OCI-LY3 (cell line): Measurements from ENCODE around the gene SLC26A11.
"Not testable (repeated sequence)": the region's sequence is repeated elsewhere in the genome, so short reads cannot be mapped to it uniquely, and the experiment has no call there.

ENCODE experiments used
- H2AFZ ChIP-seq: fragments of 200-600, 300-600 bp; shearing (Covaris generic); 2 replicates; pipeline ENCODE4 v1.6.0; 2014; ENCODE audit warnings: antibody characterized with exemption, low read depth, low read length
- H3K27ac ChIP-seq: fragments of 200-600, 300-600 bp; sonication (generic); 2 replicates; pipeline ENCODE4 v1.5.1; 2014; ENCODE audit warnings: mild to moderate bottlenecking, low read length, moderate library complexity, mixed read lengths
- H3K27me3 ChIP-seq: fragments of 200-600, 300-600 bp; sonication (generic); 2 replicates; pipeline ENCODE4 v1.6.1; 2014; ENCODE audit warnings: low read depth, low read length, mixed read lengths
- H3K36me3 ChIP-seq: fragments of 200-600, 300-600 bp; sonication (generic); replicated peaks from 2 replicates; pipeline ENCODE3; 2014; ENCODE audit warnings: low read depth, low read length, mixed read lengths
- H3K4me1 ChIP-seq: fragments of 300-600, 200-600 bp; sonication (generic); 2 replicates; pipeline ENCODE4 v1.6.1; 2014; ENCODE audit warnings: low read length, mixed read lengths
- H3K4me2 ChIP-seq: fragments of 200-600, 300-600 bp; sonication (generic); 2 replicates; pipeline ENCODE4 v1.6.1; 2014; ENCODE audit warnings: low read length, mixed read lengths
- H3K4me3 ChIP-seq: fragments of 300-600, 200-600 bp; sonication (generic); 2 replicates; pipeline ENCODE4 v1.5.1; 2014; ENCODE audit warnings: antibody characterized with exemption, mild to moderate bottlenecking, low read length, moderate library complexity
- H3K79me2 ChIP-seq: fragments of 300-600, 200-600 bp; shearing (Covaris generic); 2 replicates; pipeline ENCODE4 v1.6.1; 2014; ENCODE audit warnings: mild to moderate bottlenecking, low read length, mixed read lengths
- H3K9ac ChIP-seq: fragments of 300-600, 200-600 bp; shearing (Covaris generic); 2 replicates; pipeline ENCODE4 v1.6.0; 2014; ENCODE audit warnings: mild to moderate bottlenecking, low read length, moderate library complexity
- H3K9me3 ChIP-seq: fragments of 200-600, 300-600 bp; shearing (Covaris generic); 2 replicates; pipeline ENCODE4 v1.6.1; 2014; ENCODE audit warnings: low read length, mixed read lengths; ENCODE audit not compliant: insufficient read depth
- H4K20me1 ChIP-seq: fragments of 200-600, 300-600 bp; sonication (generic); 2 replicates; pipeline ENCODE4 v1.6.1; 2016; ENCODE audit warnings: low read length, mixed read lengths; ENCODE audit not compliant: insufficient read depth
- EZH2phosphoT487 ChIP-seq: fragments of 200-600 bp; shearing (Covaris generic); IDR thresholded peaks from 2 replicates; pipeline ENCODE4 v1.6.1; 2018; ENCODE audit warnings: antibody characterized with exemption, mixed run types, low read depth
- TF ChIP-seq, protein P1 (sequence below): fragments of 200-600, 300-600 bp; sonication (generic); IDR thresholded peaks from 2 replicates; pipeline ENCODE4 v1.5.1; 2014; ENCODE audit warnings: antibody characterized with exemption, low read length, low read depth

The SLC26A11 gene

DNA sequence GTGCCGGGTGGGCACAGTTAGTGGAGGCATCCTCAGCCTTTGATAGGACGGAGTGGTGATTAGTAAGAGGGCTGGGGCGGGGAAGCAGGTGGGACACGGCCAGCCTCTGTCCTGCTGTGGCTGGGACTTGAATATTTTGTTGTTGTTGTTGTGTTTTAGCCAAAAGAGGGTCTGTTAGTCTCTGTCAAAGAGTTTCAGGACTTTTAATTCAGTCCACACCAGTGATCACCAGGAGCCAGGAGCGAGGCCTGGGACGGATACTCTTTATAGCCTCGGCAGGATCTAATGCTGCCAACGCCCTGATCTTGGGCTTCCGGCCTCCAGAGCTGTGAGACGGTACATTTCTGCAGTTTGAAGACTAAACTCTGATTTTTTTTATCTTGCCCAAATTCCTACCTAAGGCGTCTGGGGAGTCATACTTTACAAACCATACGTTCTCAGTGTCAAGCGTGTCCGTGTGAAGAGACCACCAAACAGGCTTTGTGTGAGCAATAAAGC is 37.5 kb downstream of the SLC26A11 start:
- TF ChIP-seq, protein P1, sequence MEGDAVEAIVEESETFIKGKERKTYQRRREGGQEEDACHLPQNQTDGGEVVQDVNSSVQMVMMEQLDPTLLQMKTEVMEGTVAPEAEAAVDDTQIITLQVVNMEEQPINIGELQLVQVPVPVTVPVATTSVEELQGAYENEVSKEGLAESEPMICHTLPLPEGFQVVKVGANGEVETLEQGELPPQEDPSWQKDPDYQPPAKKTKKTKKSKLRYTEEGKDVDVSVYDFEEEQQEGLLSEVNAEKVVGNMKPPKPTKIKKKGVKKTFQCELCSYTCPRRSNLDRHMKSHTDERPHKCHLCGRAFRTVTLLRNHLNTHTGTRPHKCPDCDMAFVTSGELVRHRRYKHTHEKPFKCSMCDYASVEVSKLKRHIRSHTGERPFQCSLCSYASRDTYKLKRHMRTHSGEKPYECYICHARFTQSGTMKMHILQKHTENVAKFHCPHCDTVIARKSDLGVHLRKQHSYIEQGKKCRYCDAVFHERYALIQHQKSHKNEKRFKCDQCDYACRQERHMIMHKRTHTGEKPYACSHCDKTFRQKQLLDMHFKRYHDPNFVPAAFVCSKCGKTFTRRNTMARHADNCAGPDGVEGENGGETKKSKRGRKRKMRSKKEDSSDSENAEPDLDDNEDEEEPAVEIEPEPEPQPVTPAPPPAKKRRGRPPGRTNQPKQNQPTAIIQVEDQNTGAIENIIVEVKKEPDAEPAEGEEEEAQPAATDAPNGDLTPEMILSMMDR = no peak
- no peak for TF ChIP-seq EZH2phosphoT487
- H3K9me3 ChIP-seq = no peaks in the 10 kb centered on the region
- peak overlapping the region; percentile 100 for H3K27ac ChIP-seq
- H3K27me3 ChIP-seq = no peaks in the 10 kb centered on the region
- peaks cover 83% of the 10 kb centered on the region for H3K4me1 ChIP-seq
- peak overlapping the region; percentile 85 for H3K9ac ChIP-seq
- no peaks in the 10 kb centered on the region for H4K20me1 ChIP-seq
- no peaks in the 10 kb centered on the region for H3K36me3 ChIP-seq
- H3K79me2 ChIP-seq = peaks cover 21% of the 10 kb centered on the region
- H2AFZ ChIP-seq = no peak overlapping the region; the same call in 1 of the 2 replicates
- peak overlapping the region; percentile 17; the same call in 1 of the 2 replicates for H3K4me3 ChIP-seq
- peak overlapping the region; percentile 86 for H3K4me2 ChIP-seq

DNA sequence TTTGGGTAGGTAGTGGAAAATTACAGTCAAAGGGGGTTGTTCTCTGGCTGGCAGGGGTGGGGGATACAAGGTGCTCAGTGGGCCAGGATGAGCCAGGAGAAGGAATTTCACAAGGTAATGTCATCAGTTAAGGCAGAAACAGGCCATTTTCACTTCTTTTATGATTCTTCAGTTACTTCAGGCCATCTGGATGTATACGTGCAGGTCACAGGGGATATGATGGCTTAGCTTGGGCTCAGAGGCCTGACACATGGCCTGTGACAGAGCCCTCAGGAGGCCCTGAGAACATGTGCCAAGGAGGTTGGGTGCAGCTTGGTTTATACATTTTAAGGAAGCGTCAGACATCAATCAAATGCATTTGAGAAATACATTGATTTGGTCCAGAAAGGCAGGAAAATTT is 38.1 kb downstream of the SLC26A11 start:
- not testable (repeated sequence) for H4K20me1 ChIP-seq, H2AFZ ChIP-seq, H3K36me3 ChIP-seq, H3K27me3 ChIP-seq, H3K9me3 ChIP-seq
- H3K27ac ChIP-seq = peak overlapping the region; percentile 100
- H3K4me1 ChIP-seq = peaks cover 82% of the 10 kb centered on the region
- peak overlapping the region; percentile 85 for H3K9ac ChIP-seq
- peak overlapping the region; percentile 86 for H3K4me2 ChIP-seq
- 0 out of 2 replicates have a peak overlapping the region, but pooled peaks have one; percentile 5 for H3K4me3 ChIP-seq
- peaks cover 26% of the 10 kb centered on the region for H3K79me2 ChIP-seq

DNA sequence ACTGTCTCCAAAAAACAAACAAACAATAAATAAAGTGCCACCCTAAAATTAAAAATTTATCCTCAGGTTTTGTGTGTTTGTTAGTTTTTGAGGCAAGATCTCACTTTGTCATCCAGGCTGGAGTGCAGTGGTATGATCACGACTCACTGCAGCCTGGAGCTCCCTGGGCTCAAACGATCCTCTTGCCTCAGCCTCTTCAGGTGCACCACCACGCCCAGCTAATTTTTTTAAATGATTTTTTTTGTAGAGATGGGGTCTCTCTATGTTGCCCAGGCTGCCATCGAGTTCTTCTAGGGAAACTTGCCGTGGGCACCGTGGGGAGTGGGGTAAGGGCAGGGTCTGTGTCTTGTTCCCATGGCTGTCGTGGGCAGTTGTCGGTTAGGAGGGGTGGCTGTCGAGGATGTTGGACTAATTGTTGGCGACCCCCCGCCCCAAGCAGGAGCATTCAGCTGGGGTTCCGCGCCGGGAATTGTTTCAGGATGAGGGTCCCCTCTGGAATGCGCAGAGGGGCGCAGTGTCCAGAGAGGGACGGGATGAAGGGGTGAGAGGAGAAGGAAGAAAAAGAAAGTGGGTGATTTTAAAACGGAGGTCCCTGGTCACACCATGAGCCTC is 39.3 kb downstream of the SLC26A11 start:
- Histone ChIP-seq H2AFZ (no peak overlapping the region), H3K4me1 (peaks cover 71% of the 10 kb centered on the region), H3K9me3 (no peaks in the 10 kb centered on the region), H4K20me1 (peaks cover 5% of the 10 kb centered on the region), H3K27me3 (no peaks in the 10 kb centered on the region), H3K36me3 (peaks cover 11% of the 10 kb centered on the region), H3K9ac (peak overlapping the region; percentile 85), H3K27ac (peak overlapping the region; percentile 100), H3K4me2 (peak overlapping the region; percentile 86), H3K79me2 (peaks cover 38% of the 10 kb centered on the region), H3K4me3 (peak overlapping the region; percentile 73)
- TF ChIP-seq, protein P1 = no peak

DNA sequence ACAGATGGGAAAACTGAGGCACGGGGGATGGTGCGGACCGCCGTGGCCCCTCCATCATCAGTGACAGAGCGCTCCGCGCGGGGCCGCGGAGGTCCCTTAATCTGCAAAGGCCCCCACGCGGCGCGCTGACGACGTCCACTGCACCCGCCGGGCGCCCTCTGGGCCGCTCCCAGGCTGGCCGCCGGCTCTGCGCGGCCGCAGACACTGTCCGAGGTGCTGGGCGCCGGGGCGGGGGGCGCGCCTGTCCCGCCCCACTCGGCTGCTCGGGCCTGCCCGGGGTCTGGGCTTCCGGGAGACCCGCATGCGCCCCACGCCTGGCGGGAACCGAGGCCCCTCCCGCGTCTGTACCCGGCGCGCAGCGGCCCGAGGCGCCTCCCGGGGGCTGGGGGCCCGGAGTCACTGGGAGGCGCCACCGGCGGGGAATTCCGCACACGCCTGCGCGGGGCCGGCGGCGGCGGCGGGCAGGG is 39.9 kb downstream of the SLC26A11 start:
- no peaks in the 10 kb centered on the region for H3K9me3 ChIP-seq
- H3K4me1 ChIP-seq = peaks cover 71% of the 10 kb centered on the region
- peaks cover 44% of the 10 kb centered on the region for H3K79me2 ChIP-seq
- H3K27ac ChIP-seq = peak overlapping the region; percentile 100
- TF ChIP-seq, protein P1 = no peak
- TF ChIP-seq EZH2phosphoT487 = no peak
- peaks cover 10% of the 10 kb centered on the region for H4K20me1 ChIP-seq
- no peak overlapping the region for H2AFZ ChIP-seq
- peak overlapping the region; percentile 86 for H3K4me2 ChIP-seq
- peaks cover 15% of the 10 kb centered on the region for H3K36me3 ChIP-seq
- peak overlapping the region; percentile 73 for H3K4me3 ChIP-seq
- H3K27me3 ChIP-seq = no peaks in the 10 kb centered on the region
- peak overlapping the region; percentile 85 for H3K9ac ChIP-seq
